Retinal pigment epithelial cell (primary cell): Measurements from ENCODE around the gene DNAH5.

Experiments used
- DNase-seq: peaks from one replicate; pipeline ENCODE4 v3.0.0-alpha.2; 2010; ENCODE audit warnings: low read depth
- H3K4me3 ChIP-seq: 2 replicates; pipeline ENCODE4 v1.5.1; 2011; ENCODE audit warnings: mild to moderate bottlenecking, low read length, control low read depth, moderate library complexity
- CTCF ChIP-seq: conservative IDR thresholded peaks from 2 replicates; pipeline ENCODE4 v1.5.1; 2011; ENCODE audit warnings: low read depth, low read length, control low read depth, inconsistent platforms

The DNAH5 gene

DNA sequence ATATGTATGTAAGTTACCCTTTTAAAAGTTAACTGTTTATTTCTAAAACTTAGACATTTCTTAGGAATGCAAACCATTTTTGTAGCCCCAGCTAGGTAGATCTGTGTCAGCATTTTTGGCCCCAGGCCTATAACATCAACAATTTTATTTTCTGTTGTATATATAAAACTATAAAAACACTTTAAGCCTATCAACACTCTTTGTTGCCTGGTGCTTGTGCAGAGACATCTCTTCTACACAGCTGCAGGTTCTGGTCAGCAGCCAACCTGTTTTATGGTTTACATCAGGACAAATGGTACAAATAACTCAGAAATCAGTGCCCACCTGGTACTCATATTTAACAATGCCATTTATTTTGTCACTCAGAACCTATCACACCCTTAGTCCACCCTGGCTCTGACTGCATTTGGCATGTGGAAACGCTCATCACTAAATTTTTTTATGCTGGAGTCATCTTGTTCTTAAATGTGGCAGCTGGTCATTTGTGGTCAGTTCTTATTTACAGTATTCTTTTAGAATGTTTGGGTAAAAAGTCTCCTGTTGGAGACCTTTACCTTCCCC lies 173.4 kb downstream of the DNAH5 start:
- DNase-seq = no peak
- no peak for TF ChIP-seq CTCF
- no peak overlapping the region for H3K4me3 ChIP-seq

- TF ChIP-seq CTCF = no peak
- H3K4me3 ChIP-seq = no peak overlapping the region
- DNase-seq = no peak
These were observed 178.3 kb downstream of the DNAH5 start for GRCh38 chr5:13766236-13766635.

GRCh38 chr5:13763719-13764118 lies 180.8 kb downstream of the DNAH5 start:
- no peak overlapping the region for H3K4me3 ChIP-seq
- TF ChIP-seq CTCF = no peak
- DNase-seq = no peak

DNA sequence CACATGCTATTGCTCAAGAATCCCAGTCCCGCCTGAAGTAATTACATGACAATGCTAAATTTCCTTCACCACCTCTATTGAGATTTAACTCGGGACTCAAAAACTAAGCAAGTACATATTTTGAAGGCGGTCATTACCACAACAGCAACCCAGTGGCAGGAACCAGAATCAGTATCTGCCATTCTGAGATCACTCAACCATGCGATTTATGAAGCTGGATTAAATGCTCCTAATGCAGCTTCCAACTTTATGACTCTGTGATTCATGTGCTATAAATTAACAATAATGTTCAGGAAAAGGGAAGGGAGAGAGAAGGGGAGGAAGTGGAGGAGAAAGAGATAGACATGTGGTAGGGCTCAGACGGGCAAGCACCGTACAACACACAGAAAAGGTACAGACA lies 194.7 kb downstream of the DNAH5 start:
- no peak for TF ChIP-seq CTCF
- DNase-seq = no peak
- H3K4me3 ChIP-seq = no peak overlapping the region

GRCh38 chr5:13746026-13746425 lies 198.5 kb downstream of the DNAH5 start:
- no peak overlapping the region for H3K4me3 ChIP-seq
- TF ChIP-seq CTCF = no peak
- no peak for DNase-seq

GRCh38 chr5:13745508-13745907 lies 199.0 kb downstream of the DNAH5 start:
- no peak overlapping the region for H3K4me3 ChIP-seq
- TF ChIP-seq CTCF = no peak
- DNase-seq = no peak

- no peak for TF ChIP-seq CTCF
These were observed 204.0 kb downstream of the DNAH5 start for GRCh38 chr5:13740471-13740870.

More at GRCh38 chr5:13740471-13740870, 204.0 kb downstream of the DNAH5 start:
- no peak overlapping the region for H3K4me3 ChIP-seq
- DNase-seq = no peak
